Measurements from ENCODE around the gene THSD1. TPM values are rescaled to one million over a fixed set of nuclear protein-coding genes. Genes with fewer than 3 reads are reported as not detected.

THSD1 gene
- total and polyA plus RNA-seq, 9 of the 15 experiments (the other 6 are each of a cell fraction or from before 2014, with no cell fraction given): 0.01 to 0.11 (median 0.04) TPM; not detected in 2

GRCh38 chr13:52452470-52452869 lies 46.5 kb upstream of the THSD1 start (continued):
- TF ChIP-seq, protein P1, sequence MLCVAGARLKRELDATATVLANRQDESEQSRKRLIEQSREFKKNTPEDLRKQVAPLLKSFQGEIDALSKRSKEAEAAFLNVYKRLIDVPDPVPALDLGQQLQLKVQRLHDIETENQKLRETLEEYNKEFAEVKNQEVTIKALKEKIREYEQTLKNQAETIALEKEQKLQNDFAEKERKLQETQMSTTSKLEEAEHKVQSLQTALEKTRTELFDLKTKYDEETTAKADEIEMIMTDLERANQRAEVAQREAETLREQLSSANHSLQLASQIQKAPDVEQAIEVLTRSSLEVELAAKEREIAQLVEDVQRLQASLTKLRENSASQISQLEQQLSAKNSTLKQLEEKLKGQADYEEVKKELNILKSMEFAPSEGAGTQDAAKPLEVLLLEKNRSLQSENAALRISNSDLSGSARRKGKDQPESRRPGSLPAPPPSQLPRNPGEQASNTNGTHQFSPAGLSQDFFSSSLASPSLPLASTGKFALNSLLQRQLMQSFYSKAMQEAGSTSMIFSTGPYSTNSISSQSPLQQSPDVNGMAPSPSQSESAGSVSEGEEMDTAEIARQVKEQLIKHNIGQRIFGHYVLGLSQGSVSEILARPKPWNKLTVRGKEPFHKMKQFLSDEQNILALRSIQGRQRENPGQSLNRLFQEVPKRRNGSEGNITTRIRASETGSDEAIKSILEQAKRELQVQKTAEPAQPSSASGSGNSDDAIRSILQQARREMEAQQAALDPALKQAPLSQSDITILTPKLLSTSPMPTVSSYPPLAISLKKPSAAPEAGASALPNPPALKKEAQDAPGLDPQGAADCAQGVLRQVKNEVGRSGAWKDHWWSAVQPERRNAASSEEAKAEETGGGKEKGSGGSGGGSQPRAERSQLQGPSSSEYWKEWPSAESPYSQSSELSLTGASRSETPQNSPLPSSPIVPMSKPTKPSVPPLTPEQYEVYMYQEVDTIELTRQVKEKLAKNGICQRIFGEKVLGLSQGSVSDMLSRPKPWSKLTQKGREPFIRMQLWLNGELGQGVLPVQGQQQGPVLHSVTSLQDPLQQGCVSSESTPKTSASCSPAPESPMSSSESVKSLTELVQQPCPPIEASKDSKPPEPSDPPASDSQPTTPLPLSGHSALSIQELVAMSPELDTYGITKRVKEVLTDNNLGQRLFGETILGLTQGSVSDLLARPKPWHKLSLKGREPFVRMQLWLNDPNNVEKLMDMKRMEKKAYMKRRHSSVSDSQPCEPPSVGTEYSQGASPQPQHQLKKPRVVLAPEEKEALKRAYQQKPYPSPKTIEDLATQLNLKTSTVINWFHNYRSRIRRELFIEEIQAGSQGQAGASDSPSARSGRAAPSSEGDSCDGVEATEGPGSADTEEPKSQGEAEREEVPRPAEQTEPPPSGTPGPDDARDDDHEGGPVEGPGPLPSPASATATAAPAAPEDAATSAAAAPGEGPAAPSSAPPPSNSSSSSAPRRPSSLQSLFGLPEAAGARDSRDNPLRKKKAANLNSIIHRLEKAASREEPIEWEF (CRISPR knock-in tag; IDR thresholded peaks at IDR 0.05): no peak

DNA sequence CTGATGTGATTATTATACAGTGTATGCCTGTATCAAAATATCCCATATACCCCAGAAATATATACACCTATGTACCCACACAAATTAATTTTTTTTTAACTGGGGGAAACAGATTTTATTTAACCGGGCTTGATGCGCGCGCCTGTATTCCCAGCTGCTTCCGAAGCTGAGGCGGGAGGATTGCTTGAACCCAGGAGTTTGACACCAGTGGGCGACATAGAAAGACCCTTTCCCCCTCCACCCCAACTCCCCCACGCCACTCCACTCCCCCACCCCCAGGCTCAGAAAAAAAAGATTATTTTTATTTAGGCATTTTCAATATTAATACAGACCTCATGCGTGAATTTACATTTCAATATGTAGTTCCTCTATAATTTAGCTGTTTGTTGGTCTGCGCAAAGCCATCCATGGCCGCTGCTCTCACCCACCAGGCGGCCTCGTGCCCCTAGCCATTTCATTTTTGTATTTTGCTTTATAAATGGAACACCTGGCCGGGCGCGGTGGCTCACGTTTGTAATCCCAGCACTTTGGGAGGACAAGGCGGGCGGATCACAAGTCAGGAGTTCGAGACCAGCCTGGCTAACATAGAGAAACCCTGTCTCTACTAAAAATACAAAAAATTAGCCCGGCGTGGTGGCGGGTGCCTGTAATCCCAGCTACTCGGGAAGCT lies 45.3 kb upstream of the THSD1 start:
- intact Hi-C loops (cut with micrococcal nuclease): loop anchor here (2.0 to 10.0 kb wide), 4 partner anchors 104 to 456 kb away; partner anchors contain the start of genes NEK3 and SUGT1
- Histone ChIP-seq H3K4me2 (ENCODE audit: insufficient read depth, low read length) (no peak overlapping the region), H3K27me3 (ENCODE audit: control insufficient read depth in 2 of 2, insufficient read depth in 2 of 2, low read length in 2 of 2) (no peaks in the 10 kb centered on the region), H3K4me1 (replicated peaks in 1 of 2; ENCODE audit: control insufficient read depth in 2 of 2, insufficient read depth in 2 of 2, low read length in 2 of 2) (peaks cover 0 to 9% of the 10 kb centered on the region in 2 experiments; a peak in 4 of 5 replicates), H3K27ac (ENCODE audit: extremely low read depth, low read depth, low read length) (no peak overlapping the region), H3K9me1 (ENCODE audit: control insufficient read depth, insufficient read depth, low read length) (no peaks in the 10 kb centered on the region), H2AFZ (ENCODE audit: low read depth, low read length) (no peak overlapping the region), H3K4me3 (no peak overlapping the region), H3K9me3 (replicated peaks; ENCODE audit: control insufficient read depth, insufficient read depth, low read depth, low read length) (no peaks in the 10 kb centered on the region; the same call in 1 of the 2 replicates), H4K20me1 (replicated peaks; ENCODE audit: control insufficient read depth, insufficient read depth, low read length) (no peaks in the 10 kb centered on the region), H3K36me3 (ENCODE audit: control insufficient read depth, insufficient read depth, low read length) (peaks cover 15% of the 10 kb centered on the region; the same call in 2 of the 3 replicates), H3K79me2 (ENCODE audit: control insufficient read depth, insufficient read depth, low read length) (peaks cover 54% of the 10 kb centered on the region), H3K9ac (ENCODE audit: insufficient read depth in 1 of 2, low read depth in 2 of 2, low read length in 2 of 2) (no peak overlapping the region)
- in situ Hi-C loops (cut with MboI): no loop called here
- TF ChIP-seq DNMT1 (IDR thresholded peaks at IDR 0.05): no peak
- TF ChIP-seq ZNF589 (CRISPR knock-in tag; IDR thresholded peaks at IDR 0.05; ENCODE audit: low read depth): no peak
- TF ChIP-seq ZNF518B (CRISPR knock-in tag; IDR thresholded peaks at IDR 0.05): no peak
- TF ChIP-seq ZNF695 (CRISPR knock-in tag; IDR thresholded peaks at IDR 0.05): no peak
- TF ChIP-seq SNIP1 (IDR thresholded peaks at IDR 0.05; ENCODE audit: low read depth): no peak
- no peak for TF ChIP-seq LEF1 (IDR thresholded peaks at IDR 0.05)
- no peak for TF ChIP-seq POLR2B (IDR thresholded peaks at IDR 0.05; ENCODE audit: low read depth, partially characterized antibody)
- 89% methylated on average over 7 of the region's 24 CpGs for WGBS (ENCODE audit: insufficient coverage, low coverage, missing lambda C conversion rate)
- FAIRE-seq: no peak
- CTCF ChIA-PET (ENCODE audit: low intra/inter-chr PET ratio): interaction anchor here (0.7 to 0.8 kb wide), 3 partner anchors 324 to 1325 kb away, joined by 3 read pairs; no protein-coding TSS in a partner anchor
- no TSS peak for BruUV-seq (replicated peaks)
- no peak for DNase-seq (ENCODE audit: extremely low read depth in 1 of 4, low spot score in 3 of 4)
- POLR2A ChIA-PET: interaction anchor here (1.5 kb wide), 1 partner anchor 102 kb away, joined by 7 read pairs; no protein-coding TSS in a partner anchor
- ATAC-seq: no peak

All from K562 (cell line).